OCI-LY3 (cell line): ENCODE data around the gene BTBD17.

Experiments used
- CTCF ChIP-seq: fragments of 200-600, 300-600 bp; sonication (generic); IDR thresholded peaks from 2 replicates; pipeline ENCODE4 v1.5.1; 2014; ENCODE audit warnings: antibody characterized with exemption, low read length, low read depth
- EZH2phosphoT487 ChIP-seq: fragments of 200-600 bp; shearing (Covaris generic); IDR thresholded peaks from 2 replicates; pipeline ENCODE4 v1.6.1; 2018; ENCODE audit warnings: antibody characterized with exemption, mixed run types, low read depth

- TF ChIP-seq CTCF, result no peak
- TF ChIP-seq EZH2phosphoT487, result no peak
Observed at GRCh38 chr17:74326506-74326905, 35.2 kb downstream of the BTBD17 start.
